NCI-H2029 (cell line): ENCODE measurements around the gene MFSD12.

ENCODE experiments used
- DNase-seq: peaks from one replicate; lab custom pipeline; 2025; lab: John Stamatoyannopoulos, UW

MFSD12 gene

DNA sequence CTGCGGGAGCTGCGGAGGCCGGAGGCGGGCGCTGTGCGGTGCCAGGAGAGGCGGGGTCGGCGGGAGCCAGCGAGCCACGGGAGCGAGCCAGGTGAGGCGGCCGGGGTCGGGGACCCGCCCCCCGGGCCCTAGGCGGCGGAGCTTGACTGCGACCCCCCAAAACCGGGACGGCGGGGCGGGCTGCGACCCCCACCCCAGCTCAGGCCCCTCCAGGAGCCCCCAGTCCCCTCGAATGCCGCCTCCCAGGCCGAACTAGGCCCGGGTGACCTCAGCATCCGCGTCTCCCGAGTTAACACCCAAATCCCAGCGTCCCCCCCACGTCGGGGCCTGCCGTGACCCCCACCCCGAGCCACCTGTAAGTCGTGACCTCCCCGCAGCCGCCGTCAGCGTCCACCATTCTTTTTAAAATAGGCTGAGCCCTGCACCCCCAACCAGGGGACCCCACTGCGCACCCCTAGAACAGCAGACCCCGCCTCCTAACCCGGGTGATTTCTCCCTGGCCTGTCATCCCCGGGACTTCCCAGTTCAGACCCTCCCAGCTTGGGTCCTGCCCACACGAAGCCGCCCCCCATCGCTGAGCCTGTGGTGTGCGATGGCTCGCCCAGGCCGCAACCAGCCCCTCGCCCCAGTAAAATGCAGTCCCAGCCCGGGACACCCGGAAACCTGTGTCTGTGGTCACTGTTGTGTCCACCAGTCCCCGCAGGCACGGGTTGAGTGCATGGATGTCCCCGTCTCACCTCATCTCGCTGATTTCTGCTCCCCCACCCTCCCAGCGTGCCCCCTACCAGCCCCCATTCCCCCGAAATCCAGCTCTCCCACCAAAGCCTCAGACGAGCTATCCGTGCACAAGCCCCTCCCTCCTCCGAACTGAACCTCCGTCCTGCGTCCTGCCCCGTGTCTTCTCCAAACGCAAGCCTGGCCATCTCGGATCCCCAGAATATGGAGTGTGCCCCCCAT lies 50.7 kb downstream of the MFSD12 start:
- DNase-seq: no peak

DNA sequence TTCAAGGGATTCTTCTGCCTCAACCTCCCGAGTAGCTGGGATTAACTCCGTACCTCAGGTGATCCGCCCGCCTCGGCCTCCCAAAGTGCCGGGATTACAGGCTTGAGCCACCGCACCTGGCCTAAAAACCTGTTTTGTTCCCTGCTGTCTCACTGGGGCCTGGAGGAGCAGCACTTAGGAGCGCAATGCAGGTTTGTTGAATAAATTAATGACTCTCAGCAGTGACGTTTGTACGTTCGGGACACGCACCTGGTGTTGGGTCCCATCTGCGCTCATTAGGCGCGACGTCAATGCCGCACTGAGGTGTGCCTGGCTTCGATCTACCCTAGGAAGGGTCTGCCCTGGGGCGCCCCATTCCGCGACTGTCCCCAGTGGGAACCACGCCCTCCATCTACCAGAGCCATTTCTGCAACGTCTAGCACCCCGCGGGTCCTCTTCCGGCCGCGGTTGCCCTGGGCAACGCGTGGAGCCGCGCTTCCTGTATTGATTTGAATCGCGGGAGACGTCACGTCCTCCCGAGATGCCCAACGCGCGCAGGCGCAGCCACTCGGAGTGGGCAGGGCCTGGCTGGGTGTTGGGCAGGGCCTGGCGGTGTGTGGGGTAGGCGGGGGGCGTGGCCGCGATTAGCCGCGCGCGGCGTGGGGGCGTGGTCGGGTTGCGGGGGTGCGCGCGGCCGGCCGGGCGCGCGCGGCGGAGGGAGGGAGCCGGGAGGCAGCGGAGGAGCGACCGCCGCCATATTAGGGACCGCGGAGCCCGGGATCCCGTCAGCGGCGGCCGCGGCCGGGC lies 51.6 kb downstream of the MFSD12 start, which contains the start of gene FZR1:
Gene FZR1 (plus strand): TSS at position 714 of the 786 bp plus-strand sequence. CDS start 16,679 bp downstream, outside the sequence.
- peak; percentile 98 for DNase-seq

DNA sequence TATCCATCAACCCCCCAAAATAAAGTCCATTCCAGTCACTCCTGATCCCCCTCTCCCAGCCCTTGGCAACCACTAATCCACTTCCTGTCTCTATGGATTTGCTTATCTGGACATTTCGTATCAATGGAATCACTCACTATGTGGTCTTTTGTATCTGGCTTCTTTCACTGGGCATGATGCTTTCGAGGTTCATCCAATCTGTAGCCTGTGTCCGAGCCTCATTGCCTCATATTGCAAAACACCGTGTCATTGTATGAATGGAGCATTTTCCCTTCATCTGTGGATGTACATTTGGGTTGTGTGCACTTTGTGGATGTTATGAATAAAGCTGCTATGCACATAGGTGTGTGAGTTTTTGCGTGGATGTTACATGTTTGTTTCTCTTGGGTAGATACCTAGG lies 52.7 kb downstream of the MFSD12 start:
- no peak for DNase-seq

DNA sequence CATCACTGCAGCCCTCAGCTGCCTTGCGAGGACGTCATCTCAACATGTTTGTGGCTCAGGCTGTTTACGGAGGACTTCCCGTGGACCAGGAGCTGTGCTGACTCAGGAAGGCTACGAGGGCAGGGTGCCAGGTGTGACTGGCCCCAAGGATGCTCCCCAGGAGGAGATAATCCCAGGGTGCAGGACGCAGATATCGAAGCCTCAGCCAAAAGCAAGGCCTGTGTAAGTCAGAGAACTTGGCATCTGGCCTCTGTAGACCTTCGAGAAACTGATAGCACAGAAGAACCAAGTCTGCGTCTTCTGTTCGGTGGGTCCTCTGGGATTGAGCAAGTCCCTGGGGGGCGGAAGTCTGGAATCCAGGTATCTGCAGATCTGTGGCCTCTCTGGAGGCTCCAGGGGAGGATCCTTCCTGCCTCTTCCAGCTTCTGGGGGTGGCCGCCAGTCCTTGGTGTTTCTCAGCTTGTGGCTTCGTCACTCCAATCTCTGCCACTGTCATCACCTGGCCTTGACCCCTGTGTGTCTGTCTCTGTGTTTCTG lies 54.3 kb downstream of the MFSD12 start:
- no peak for DNase-seq

DNA sequence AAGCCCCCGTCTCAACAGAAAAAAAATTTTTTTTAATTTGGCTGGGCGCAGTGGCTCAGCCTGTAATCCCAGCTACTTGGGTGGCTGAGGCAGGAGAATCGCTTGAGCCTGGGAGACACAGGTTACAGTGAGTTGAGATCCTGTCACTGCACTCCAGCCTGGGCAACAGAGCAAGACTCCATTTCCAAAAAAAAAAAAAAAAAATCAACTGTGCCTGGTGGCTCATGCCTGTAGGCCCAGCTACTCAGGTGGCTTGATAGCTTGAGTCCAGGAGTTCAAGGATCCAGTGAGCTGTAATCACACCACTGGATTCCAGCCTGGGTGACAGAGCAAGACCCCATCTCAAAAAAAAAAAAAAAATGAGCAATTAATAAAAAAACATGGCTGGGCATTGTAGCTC lies 55.6 kb downstream of the MFSD12 start:
- DNase-seq: no peak

DNA sequence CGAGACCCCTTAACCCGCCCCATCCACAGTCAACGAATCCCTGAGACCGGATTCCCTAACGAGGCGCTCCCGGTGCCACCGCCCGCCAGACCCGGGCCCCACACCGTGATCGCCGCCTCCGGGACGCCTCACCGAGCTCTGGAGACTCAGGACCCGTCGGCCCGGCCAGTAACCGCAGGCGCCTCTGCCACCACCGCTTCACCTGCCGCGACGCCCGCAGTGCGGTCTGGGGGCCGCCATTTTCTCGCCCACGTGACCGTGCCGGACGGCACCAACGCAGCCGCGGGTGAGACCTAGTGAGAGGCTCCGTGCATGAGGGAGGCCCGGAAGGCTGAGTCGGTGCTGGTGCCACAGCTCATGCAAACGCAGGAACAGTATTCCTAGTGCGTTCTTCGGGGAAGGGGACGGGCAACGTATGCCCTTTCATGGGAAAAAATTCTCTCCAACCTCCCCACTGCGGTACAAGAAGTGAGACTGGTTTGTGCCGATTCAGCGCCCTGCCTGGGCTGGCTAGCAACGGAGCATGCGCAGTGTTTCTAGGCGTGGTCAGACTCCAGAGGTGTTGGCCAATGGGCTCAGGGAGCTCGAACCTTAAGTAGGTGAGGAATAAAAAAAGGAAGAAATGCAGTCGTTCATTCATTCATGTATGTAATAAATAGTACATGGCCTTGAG lies 56.8 kb downstream of the MFSD12 start, which contains the start of gene DOHH:
Gene DOHH (minus strand): TSS at position 246 of the 673 bp plus-strand sequence. CDS start 3,860 bp downstream, outside the sequence.
- peak; percentile 95 for DNase-seq

DNA sequence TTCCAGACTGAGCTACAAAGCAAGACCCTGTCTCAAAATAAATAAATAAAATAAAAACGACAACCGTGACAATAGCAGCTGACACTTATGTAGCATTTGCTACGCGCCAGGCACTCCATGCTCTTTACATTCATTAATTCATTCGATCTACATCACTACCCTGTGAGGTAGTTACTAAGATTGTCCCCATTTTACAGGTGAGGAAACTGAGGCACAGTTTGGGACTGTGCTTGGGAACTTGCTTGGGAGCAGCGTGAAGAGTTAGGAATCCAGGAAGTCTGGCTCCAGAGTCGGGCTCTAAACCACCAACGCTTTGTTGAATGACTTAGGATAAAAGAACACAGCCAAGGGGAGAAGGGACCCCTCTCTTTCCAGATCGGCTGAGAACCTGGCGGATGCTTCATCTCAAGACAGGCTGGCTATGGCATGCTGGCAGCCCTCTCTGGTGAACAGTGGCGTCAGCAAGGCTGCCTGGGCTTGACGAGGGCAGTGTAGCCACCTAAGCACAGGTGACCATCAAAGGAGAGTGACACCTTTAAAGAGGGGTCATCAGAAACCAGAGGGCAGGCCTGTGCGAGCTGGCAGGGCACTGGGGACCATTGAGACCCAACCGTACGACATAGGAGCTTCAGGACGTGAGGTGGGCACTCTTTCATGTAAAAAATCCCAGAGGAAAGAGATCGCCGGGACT lies 57.5 kb downstream of the MFSD12 start:
- DNase-seq: no peak

DNA sequence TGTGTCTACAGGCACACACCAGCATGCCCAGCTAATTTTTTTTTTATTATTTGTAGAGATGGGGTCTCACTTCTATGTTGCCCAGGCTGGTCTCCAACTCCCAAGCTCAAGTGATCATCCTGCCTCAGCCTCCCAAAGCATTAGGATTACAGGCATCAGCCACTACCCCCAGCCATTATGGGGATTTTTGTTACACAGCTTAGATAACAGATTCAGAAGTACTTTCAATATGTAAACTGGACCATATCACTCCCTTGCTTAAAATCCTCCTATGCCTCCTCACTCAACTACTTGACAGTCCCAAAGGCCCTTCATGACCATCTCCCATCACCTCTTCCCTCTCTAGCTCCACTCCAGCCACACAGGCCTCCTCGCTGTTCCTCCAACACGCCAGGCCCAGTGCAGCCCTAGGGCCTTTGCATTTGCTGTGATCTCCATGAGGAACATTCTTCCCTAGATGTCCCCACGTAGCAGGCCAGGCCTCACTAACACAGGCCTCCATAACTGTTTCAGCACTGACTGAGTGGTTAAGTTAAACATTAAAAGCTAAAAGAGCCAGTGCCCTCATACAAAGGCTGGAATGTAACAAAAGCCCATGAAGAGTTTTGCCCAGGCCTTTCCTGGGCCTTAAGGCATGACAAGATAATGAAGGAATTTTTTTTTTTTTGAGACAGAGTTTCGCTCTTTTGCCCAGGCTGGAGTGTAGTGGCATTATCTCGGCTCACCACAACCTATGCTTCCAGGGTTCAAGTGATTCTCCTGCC lies 59.4 kb downstream of the MFSD12 start:
- DNase-seq: no peak

DNA sequence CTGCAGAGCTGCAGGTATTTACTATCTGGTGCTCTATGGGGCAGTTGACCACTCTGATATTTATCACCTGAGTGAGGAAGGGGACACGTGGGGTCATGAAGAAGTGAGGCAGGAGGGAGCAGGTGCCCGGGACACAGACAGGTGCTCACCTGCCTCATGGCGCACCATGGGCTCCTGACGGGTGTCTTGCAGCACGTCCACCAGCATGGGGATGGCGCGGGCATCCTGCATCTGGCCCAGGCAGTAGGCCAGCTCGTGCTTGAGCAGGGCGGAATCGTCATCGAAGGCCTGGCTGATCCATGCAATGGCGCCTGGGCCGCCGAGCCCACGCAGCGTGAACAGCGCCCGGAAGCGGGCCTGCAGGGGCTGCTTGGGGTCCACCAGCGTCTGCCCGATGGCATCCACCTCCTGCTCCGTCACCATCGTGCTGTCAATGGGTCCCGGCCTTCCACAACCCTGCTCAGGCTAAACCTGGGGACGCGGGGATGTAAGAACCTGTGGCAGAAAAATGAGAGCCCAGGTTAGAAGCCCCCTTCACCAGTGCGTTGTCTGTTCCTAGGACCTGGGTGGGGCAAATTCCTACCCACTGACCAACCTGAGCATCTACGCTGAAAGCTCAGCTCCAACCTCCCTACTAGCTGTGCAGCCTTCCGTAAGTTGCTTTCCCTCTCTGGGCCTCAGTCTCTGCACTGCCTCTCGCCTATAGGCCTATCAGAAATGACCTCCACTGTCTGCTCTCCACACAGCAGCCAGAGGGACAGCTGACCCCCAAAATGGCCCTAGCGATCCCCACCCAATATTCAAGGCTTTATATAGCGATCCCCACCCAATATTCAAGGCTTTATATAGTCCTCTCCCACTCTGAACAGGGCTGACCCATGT lies 60.8 kb downstream of the MFSD12 start:
- DNase-seq: no peak

DNA sequence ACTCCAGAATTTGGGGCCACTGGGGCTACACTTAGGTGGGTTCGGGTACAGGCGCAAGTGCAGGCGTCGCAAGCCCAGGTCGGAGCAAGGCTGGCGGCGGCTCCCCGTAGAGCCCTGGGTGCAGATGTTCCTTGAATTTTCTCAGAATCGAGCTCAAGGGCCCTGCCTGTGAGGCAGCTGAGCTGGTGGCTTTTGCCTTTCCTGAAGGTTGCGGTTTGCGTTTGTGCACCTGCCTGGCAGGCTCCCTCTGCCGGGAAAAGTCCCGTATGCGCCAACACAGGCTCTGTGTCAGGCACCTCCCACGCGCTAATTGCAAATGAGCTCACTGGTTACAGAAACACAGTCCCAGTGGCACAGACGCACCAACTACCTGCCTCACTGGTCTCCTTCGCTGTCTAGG lies 62.8 kb downstream of the MFSD12 start:
- DNase-seq: peak; percentile 34
